CD14-positive monocyte (primary cell): ENCODE measurements around the gene PDE7B. TPM values are rescaled to one million over a fixed set of nuclear protein-coding genes. Genes with fewer than 3 reads are reported as not detected.

Experiments used
- DNase-seq, 3 donors: peaks; one replicate each; pipeline ENCODE4 v3.0.0-alpha.2; 2011 to 2022
- H2AFZ ChIP-seq: 2 replicates; pipeline ENCODE4 v1.6.0; 2012; ENCODE audit warnings: mild to moderate bottlenecking, low read depth, low read length, inconsistent platforms; ENCODE audit not compliant: insufficient read depth, poor library complexity, severe bottlenecking
- H3K27ac ChIP-seq, 2 donors: 1 replicate in 1 of 2; 2 replicates in 1 of 2; pipeline ENCODE4 v1.5.1; 2012 to 2013; ENCODE audit warnings: low read length in 2 of 2, control low read depth in 1 of 2, inconsistent platforms in 1 of 2, low read depth in 1 of 2, mild to moderate bottlenecking in 1 of 2
- H3K27me3 ChIP-seq, 2 donors: one replicate each; pipeline versions ENCODE4 v1.6.0 to v1.6.1; 2011 to 2013; ENCODE audit warnings: low read length in 2 of 2; ENCODE audit not compliant: control insufficient read depth in 2 of 2, insufficient read depth in 2 of 2
- H3K36me3 ChIP-seq, 2 donors: replicated peaks in 1 of 2; 1 replicate in 1 of 2; 2 replicates in 1 of 2; pipeline versions ENCODE4 v1.5.1 to v1.6.1; 2012 to 2013; ENCODE audit warnings: low read length in 2 of 2, control low read depth in 1 of 2, inconsistent platforms in 1 of 2, mild to moderate bottlenecking in 1 of 2; ENCODE audit not compliant: insufficient read depth in 2 of 2, control insufficient read depth in 1 of 2
- H3K4me1 ChIP-seq, 2 donors: 1 replicate in 1 of 2; 2 replicates in 1 of 2; pipeline versions ENCODE4 v1.5.1 to v1.6.1; 2012 to 2013; ENCODE audit warnings: low read length in 2 of 2, control low read depth in 1 of 2, inconsistent platforms in 1 of 2, mild to moderate bottlenecking in 1 of 2, moderate library complexity in 1 of 2; ENCODE audit not compliant: insufficient read depth in 2 of 2, control insufficient read depth in 1 of 2
- H3K4me2 ChIP-seq: replicated peaks from 2 replicates; pipeline ENCODE3; 2012; ENCODE audit warnings: low read length, moderate library complexity, mild to moderate bottlenecking; ENCODE audit not compliant: poor library complexity, severe bottlenecking; ENCODE audit errors: extremely low read depth
- H3K4me3 ChIP-seq, 3 experiments: fragments of 200-600 bp in 1 of 3; sonication (generic) in 1 of 3; replicated peaks in 1 of 3; 1 replicate in 2 of 3; 2 replicates in 1 of 3; pipeline ENCODE4 v1.5.1; 2011 to 2013; ENCODE audit warnings: low read length in 3 of 3, mild to moderate bottlenecking in 3 of 3, control low read depth in 2 of 3, low read depth in 2 of 3, inconsistent platforms in 1 of 3, moderate library complexity in 1 of 3
- H3K79me2 ChIP-seq: 2 replicates; pipeline ENCODE4 v1.6.0; 2012; ENCODE audit warnings: mild to moderate bottlenecking, control low read depth, inconsistent platforms, low read length, moderate library complexity; ENCODE audit not compliant: insufficient read depth
- H3K9ac ChIP-seq: 2 replicates; pipeline ENCODE4 v1.6.0; 2017; ENCODE audit warnings: low read length, mild to moderate bottlenecking; ENCODE audit not compliant: insufficient read depth, poor library complexity, severe bottlenecking
- H3K9me3 ChIP-seq, 2 donors: replicated peaks in 1 of 2; 1 replicate in 1 of 2; 2 replicates in 1 of 2; pipeline versions ENCODE4 v1.5.1 to v1.6.1; 2012 to 2013; ENCODE audit warnings: low read length in 2 of 2, control low read depth in 1 of 2; ENCODE audit not compliant: control insufficient read depth in 1 of 2, insufficient read depth in 1 of 2
- H4K20me1 ChIP-seq: 2 replicates; pipeline ENCODE4 v1.6.0; 2012; ENCODE audit warnings: mild to moderate bottlenecking, low read length, control low read depth, moderate library complexity; ENCODE audit not compliant: insufficient read depth
- H3K27ac Mint-ChIP-seq, 7 donors: one replicate each; pipeline ENCODE4 v1.8.0; 2020; ENCODE audit warnings: mild to moderate bottlenecking in 7 of 7, mixed read lengths in 7 of 7, moderate library complexity in 6 of 7, inconsistent platforms in 2 of 7
- H3K27me3 Mint-ChIP-seq, 3 donors: one replicate each; pipeline ENCODE4 v1.8.0; 2021 to 2022; ENCODE audit warnings: low read depth in 3 of 3, mild to moderate bottlenecking in 3 of 3, mixed read lengths in 3 of 3, moderate library complexity in 3 of 3, inconsistent platforms in 1 of 3
- H3K36me3 Mint-ChIP-seq, 2 donors: one replicate each; pipeline ENCODE4 v1.8.0; 2020; ENCODE audit warnings: mixed read lengths in 2 of 2, inconsistent platforms in 1 of 2, mild to moderate bottlenecking in 1 of 2
- H3K4me1 Mint-ChIP-seq: one replicate; pipeline ENCODE4 v1.8.0; 2020; ENCODE audit warnings: mild to moderate bottlenecking, mixed read lengths
- H3K4me3 Mint-ChIP-seq, 2 donors: one replicate each; pipeline ENCODE4 v1.8.0; 2020; ENCODE audit warnings: mild to moderate bottlenecking in 2 of 2, mixed read lengths in 2 of 2, moderate library complexity in 1 of 2
- H3K9me3 Mint-ChIP-seq, 7 donors: one replicate each; pipeline ENCODE4 v1.8.0; 2020 to 2022; ENCODE audit warnings: mixed read lengths in 7 of 7, mild to moderate bottlenecking in 6 of 7, moderate library complexity in 6 of 7, inconsistent platforms in 2 of 7
- CTCF ChIP-seq: fragments of 200-600 bp; IDR thresholded peaks from one replicate; pipeline ENCODE4 v1.8.0; 2022; ENCODE audit warnings: antibody characterized with exemption, mild to moderate bottlenecking
- WGBS: methylation state at CpG from one replicate; pipeline ENCODE4 v1.1.5; 2013; ENCODE audit warnings: missing lambda C conversion rate; ENCODE audit not compliant: insufficient coverage; 5-methylcytosine and 5-hydroxymethylcytosine counted together
- intact Hi-C, 2 donors: fragments of 100-400 bp; cut with micrococcal nuclease; formaldehyde crosslinking; loops; one replicate each; pipeline versions ENCODE4 v1.15.0 to v1.15.1; 2023
- polyA plus RNA-seq, 3 donors: library from polyadenylated mRNA; depleted of rRNA in 1 of 3; unstranded in 2 of 3; stranded (reverse) in 1 of 3; fragments of 300-500 nt in 2 of 3; fragments of >200 nt in 1 of 3; fragmentation: Illumina TruSeq in 2 of 3; gene quantifications; 1 replicate in 2 of 3; 2 replicates in 1 of 3; pipeline ENCODE4 v1.2.3, GENCODE V29; 2012 to 2021

PDE7B gene
- polyA plus RNA-seq, 3 donors = 0.37 to 1.1 (median 0.89) TPM

DNA sequence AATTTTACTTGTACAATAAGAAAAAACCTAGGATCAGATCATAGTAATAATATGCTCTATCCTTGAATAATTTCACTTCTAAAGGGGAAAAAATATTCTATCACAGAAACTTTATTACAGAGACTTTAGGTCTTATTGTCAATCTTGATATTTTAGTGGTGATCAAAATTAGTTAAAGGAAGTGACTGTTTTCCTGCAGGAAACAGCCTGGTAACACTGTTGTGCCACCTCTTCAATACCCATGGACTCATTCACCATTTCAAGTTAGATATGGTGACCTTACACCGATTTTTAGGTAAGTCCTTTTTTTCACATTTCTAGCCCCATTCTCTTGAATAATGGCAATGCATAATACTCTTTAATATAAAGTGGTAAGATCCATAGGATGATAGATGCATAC lies 299.5 kb downstream of the PDE7B start:
- Histone ChIP-seq H2AFZ (no peak overlapping the region), H3K9ac (no peak overlapping the region), H3K27ac (no peak overlapping the region), H3K4me3 (no peak overlapping the region), H3K36me3 (no peaks in the 10 kb centered on the region), H3K9me3 (no peaks in the 10 kb centered on the region), H4K20me1 (no peaks in the 10 kb centered on the region), H3K79me2 (no peaks in the 10 kb centered on the region), H3K4me2 (no peak overlapping the region), H3K27me3 (no peaks in the 10 kb centered on the region), H3K4me1 (no peaks in the 10 kb centered on the region)
- no peaks in the 10 kb centered on the region for H3K4me1 Mint-ChIP-seq
- no peak overlapping the region for H3K4me3 Mint-ChIP-seq
- no peak for TF ChIP-seq CTCF
- H3K27ac Mint-ChIP-seq = no peak overlapping the region
- no peak for DNase-seq
- no CpG with 5 or more reads among the region's 1 CpG for WGBS
- peaks cover 0 to 4% (median 0%) of the 10 kb centered on the region in 3 donors for H3K27me3 Mint-ChIP-seq
- H3K9me3 Mint-ChIP-seq = peaks cover 0 to under 1% (median 0%) of the 10 kb centered on the region in 7 donors
- H3K36me3 Mint-ChIP-seq = peaks cover 0 to 3% of the 10 kb centered on the region in 2 donors
- intact Hi-C loops = no loop called here

DNA sequence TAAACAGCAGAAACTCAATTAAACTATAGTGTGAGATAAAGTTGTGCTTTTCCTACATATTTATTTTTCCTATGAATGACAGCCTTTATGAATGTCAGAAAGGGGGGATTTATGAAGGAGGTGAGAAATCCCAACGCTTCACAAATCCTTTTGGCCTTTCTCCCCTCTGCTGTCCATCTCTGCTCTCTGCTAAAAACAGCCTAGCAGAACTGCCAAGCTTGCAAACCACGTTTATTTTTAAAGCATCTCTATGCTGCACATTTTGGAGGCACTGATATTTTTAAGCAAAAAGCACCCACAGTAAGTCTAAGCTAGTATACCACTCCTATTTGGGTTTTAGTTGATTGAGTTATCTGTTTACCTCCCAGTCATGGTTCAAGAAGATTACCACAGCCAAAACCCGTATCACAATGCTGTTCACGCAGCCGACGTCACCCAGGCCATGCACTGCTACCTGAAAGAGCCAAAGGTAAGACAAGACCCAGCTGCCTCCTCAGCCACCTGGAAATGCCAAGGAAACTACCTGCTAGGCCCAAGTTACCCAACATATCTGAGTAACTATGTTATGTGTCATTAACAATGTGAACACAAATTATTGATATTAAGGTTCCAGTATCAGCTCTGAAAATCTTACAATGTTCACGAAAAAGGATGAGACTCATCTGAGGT lies 302.3 kb downstream of the PDE7B start:
- no peaks in the 10 kb centered on the region for H3K36me3 ChIP-seq
- no peaks in the 10 kb centered on the region for H3K79me2 ChIP-seq
- no peaks in the 10 kb centered on the region for H3K4me1 ChIP-seq
- H3K9me3 ChIP-seq = no peaks in the 10 kb centered on the region
- Mint-ChIP-seq H3K4me3 (no peak overlapping the region), H3K9me3 (peaks cover 0 to 3% (median 0%) of the 10 kb centered on the region in 7 donors), H3K27me3 (peaks cover 0 to under 1% (median 0%) of the 10 kb centered on the region in 3 donors), H3K36me3 (peaks cover 3 to 4% of the 10 kb centered on the region in 2 donors), H3K27ac (peak overlapping the region in 1 of 7 donors; percentile 52), H3K4me1 (no peaks in the 10 kb centered on the region)
- intact Hi-C loops = no loop called here
- WGBS = 100% methylated on average over 4 of the region's 7 CpGs
- no peak overlapping the region for H3K27ac ChIP-seq
- H3K9ac ChIP-seq = no peak overlapping the region
- no peak for DNase-seq
- H3K4me3 ChIP-seq = no peak overlapping the region
- no peak overlapping the region for H2AFZ ChIP-seq
- no peaks in the 10 kb centered on the region for H4K20me1 ChIP-seq
- no peak for TF ChIP-seq CTCF
- no peaks in the 10 kb centered on the region for H3K27me3 ChIP-seq
- no peak overlapping the region for H3K4me2 ChIP-seq
